K562 (cell line): ENCODE results near the gene SIRT4. TPM values are rescaled to one million over a fixed set of nuclear protein-coding genes. Genes with fewer than 3 reads are reported as not detected.

Experiments used
- ATAC-seq: fragments of 200-7000 bp; cut with Tn5 transposase; 3 replicates; pipeline ENCODE4 v1.9.1; 2020; ENCODE audit warnings: moderate library complexity
- BruUV-seq: library from RNA; stranded (reverse); fragments of 400-500 nt; replicated peaks from 2 replicates; lab custom pipeline; 2021; lab: Mats Ljungman, UMichigan
- CTCF ChIA-PET: fragments of 300-600 bp; formaldehyde crosslinking; extraction: SDS; loops from one replicate; lab custom pipeline; 2021; ENCODE audit warnings: low intra/inter-chr PET ratio; lab: Yijun Ruan, JAX
- POLR2A ChIA-PET: fragments of 300-600, 350-650 bp; sonication (Branson Sonifier 250); formaldehyde crosslinking; extraction: SDS; loops from one replicate; lab custom pipeline; 2021; ENCODE audit warnings: antibody characterized with exemption, inconsistent platforms; lab: Yijun Ruan, JAX
- DNase-seq, 4 experiments: peaks; one replicate each; pipeline versions ENCODE4 v3.0.0 to v3.0.0-alpha.2; 2011 to 2018; ENCODE audit warnings: low spot score in 3 of 4, mixed read lengths in 3 of 4; ENCODE audit errors: extremely low read depth in 1 of 4
- FAIRE-seq: peaks from 2 replicates; lab custom pipeline; 2011; peaks lifted over from hg19 to GRCh38; lab: Jason Lieb, UNC
- H2AFZ ChIP-seq: 2 replicates; pipeline ENCODE4 v1.6.0; 2011; ENCODE audit warnings: low read depth, low read length, control low read depth, inconsistent platforms
- H3K27ac ChIP-seq: fragments of 200-600 bp; 3 replicates; pipeline ENCODE4 v1.8.0; 2011; ENCODE audit warnings: low read depth, mild to moderate bottlenecking, control low read depth, inconsistent platforms, low read length, moderate library complexity, mixed read lengths; ENCODE audit errors: extremely low read depth
- H3K27me3 ChIP-seq, 2 experiments: fragments of 300-600 bp in 1 of 2; 2 replicates in 1 of 2; 3 replicates in 1 of 2; pipeline versions ENCODE4 v1.6.0 to v1.8.0; 2011; ENCODE audit warnings: inconsistent platforms in 2 of 2, low read length in 2 of 2, mild to moderate bottlenecking in 1 of 2, mixed read lengths in 1 of 2, moderate library complexity in 1 of 2; ENCODE audit not compliant: control insufficient read depth in 2 of 2, insufficient read depth in 2 of 2
- H3K36me3 ChIP-seq: fragments of 300-600 bp; 3 replicates; pipeline ENCODE4 v1.8.0; 2011; ENCODE audit warnings: mild to moderate bottlenecking, low read length, inconsistent platforms; ENCODE audit not compliant: control insufficient read depth, insufficient read depth
- H3K4me1 ChIP-seq, 2 experiments: fragments of 200-600 bp in 1 of 2; replicated peaks in 1 of 2; 2 replicates in 1 of 2; 3 replicates in 1 of 2; pipeline versions ENCODE4 v1.5.1 to v1.8.0; 2011; ENCODE audit warnings: inconsistent platforms in 2 of 2, low read length in 2 of 2, mild to moderate bottlenecking in 1 of 2, mixed read lengths in 1 of 2, moderate library complexity in 1 of 2; ENCODE audit not compliant: control insufficient read depth in 2 of 2, insufficient read depth in 2 of 2
- H3K4me2 ChIP-seq: 2 replicates; pipeline ENCODE4 v1.6.1; 2011; ENCODE audit warnings: low read length, control low read depth, inconsistent platforms, mixed read lengths; ENCODE audit not compliant: insufficient read depth
- H3K4me3 ChIP-seq: fragments of 200-600 bp; sonication (generic), shearing (Covaris generic); 2 replicates; pipeline ENCODE4 v1.5.1; 2016; ENCODE audit warnings: control low read depth, inconsistent platforms
- H3K79me2 ChIP-seq: fragments of 200-600 bp; 3 replicates; pipeline ENCODE4 v1.8.0; 2011; ENCODE audit warnings: low read length, inconsistent platforms; ENCODE audit not compliant: control insufficient read depth, insufficient read depth
- H3K9ac ChIP-seq, 2 experiments: 2 replicates each; pipeline versions ENCODE4 v1.6.0 to v1.6.1; 2011; ENCODE audit warnings: low read depth in 2 of 2, low read length in 2 of 2, control low read depth in 1 of 2, inconsistent platforms in 1 of 2, mild to moderate bottlenecking in 1 of 2, mixed read lengths in 1 of 2; ENCODE audit not compliant: insufficient read depth in 1 of 2
- H3K9me1 ChIP-seq: one replicate; pipeline ENCODE4 v1.6.0; 2011; ENCODE audit warnings: inconsistent platforms, mild to moderate bottlenecking, low read length, moderate library complexity; ENCODE audit not compliant: control insufficient read depth, insufficient read depth
- H3K9me3 ChIP-seq: replicated peaks from 2 replicates; pipeline ENCODE4 v1.5.1; 2011; ENCODE audit warnings: low read depth, low read length, inconsistent platforms; ENCODE audit not compliant: control insufficient read depth, insufficient read depth
- H4K20me1 ChIP-seq: replicated peaks from 2 replicates; pipeline ENCODE4 v1.6.1; 2011; ENCODE audit warnings: low read length, inconsistent platforms, mixed read lengths; ENCODE audit not compliant: control insufficient read depth, insufficient read depth
- CREB5 ChIP-seq: fragments of 250-450 bp; sonication (Bioruptor Pico); IDR thresholded peaks from 2 replicates; pipeline ENCODE4 v1.5.0; 2020; ENCODE audit warnings: mild to moderate bottlenecking
- CTCF ChIP-seq, 3 experiments: IDR thresholded peaks in 2 of 3; conservative IDR thresholded peaks in 1 of 3; 2 replicates each; pipeline ENCODE4 v1.5.1; 2011 to 2012; ENCODE audit warnings: low read length in 3 of 3, mild to moderate bottlenecking in 3 of 3, control low read depth in 2 of 3, improper control_type of control experiment in 1 of 3, inconsistent platforms in 1 of 3, low read depth in 1 of 3, mixed read lengths in 1 of 3, moderate library complexity in 1 of 3; ENCODE audit not compliant: insufficient read depth in 2 of 3
- CTCFL ChIP-seq: IDR thresholded peaks from 2 replicates; pipeline ENCODE4 v1.6.1; 2011; ENCODE audit warnings: borderline replicate concordance, low read depth, mild to moderate bottlenecking, moderate library complexity, low read length; ENCODE audit not compliant: insufficient read depth, poor library complexity, severe bottlenecking
- ZNF121 ChIP-seq: sonication (generic); formaldehyde crosslinking; conservative IDR thresholded peaks from 2 replicates; pipeline ENCODE4 v1.8.0; 2022; ENCODE audit warnings: missing genetic modification reagents
- ZNF384 ChIP-seq: IDR thresholded peaks from 2 replicates; pipeline ENCODE4 v1.6.1; 2012; ENCODE audit warnings: low read depth, low read length, improper control_type of control experiment
- ZNF583 ChIP-seq: fragments of 250-450 bp; sonication (Bioruptor Pico); IDR thresholded peaks from 2 replicates; pipeline ENCODE4 v1.4.0; 2020
- WGBS: fragments of 100-300 bp; shearing (Covaris generic); methylation state at CpG from one replicate; pipeline ENCODE4 v1.1.6; 2016; ENCODE audit warnings: low coverage, mixed read lengths; ENCODE audit not compliant: insufficient coverage; ENCODE audit errors: missing lambda C conversion rate; 5-methylcytosine and 5-hydroxymethylcytosine counted together
- in situ Hi-C: fragments of 300-500 bp; cut with MboI; formaldehyde crosslinking; loops from 4 replicates; pipeline ENCODE4 v1.15.0; 2018; ENCODE audit warnings: inconsistent platforms, mixed read lengths
- intact Hi-C: fragments of 100-400 bp; cut with micrococcal nuclease; formaldehyde crosslinking; loops from 2 replicates; pipeline ENCODE4 v1.14.2; 2022
- polyA plus RNA-seq, 8 experiments: library from polyadenylated mRNA; depleted of rRNA in 4 of 8; stranded (reverse) in 5 of 8; unstranded in 3 of 8; fragments of >200 nt; fragmentation: Nextera tagmentation in 2 of 8; fragmentation: Illumina TruSeq in 1 of 8; extraction: Ambion mirVana in 2 of 8; extraction: Trizol in 1 of 8; gene quantifications; 2 replicates each; pipeline versions ENCODE4 v1.2.1 to v1.2.3, GENCODE V29; 2011 to 2014; ENCODE audit warnings: inconsistent platforms in 1 of 8, missing spikeins in 1 of 8
- total RNA-seq, 7 experiments: library from RNA; depleted of rRNA in 6 of 7; stranded (reverse); fragments of >200 nt in 6 of 7; fragmentation: Illumina TruSeq in 2 of 7; extraction: Trizol in 2 of 7; gene quantifications; 2 replicates each; pipeline versions ENCODE4 v1.2.1 to v1.2.3, GENCODE V29; 2011 to 2021; ENCODE audit warnings: low replicate concordance in 1 of 7
- TF ChIP-seq, protein P1 (sequence below): fragments of 250-450 bp; sonication (Bioruptor Pico); IDR thresholded peaks from 2 replicates; pipeline ENCODE4 v1.8.0; 2021; ENCODE audit warnings: moderate library complexity, mild to moderate bottlenecking, inconsistent platforms

SIRT4 gene
- total and polyA plus RNA-seq, 9 of the 15 experiments (the other 6 are each of a cell fraction or from before 2014, with no cell fraction given) = 0.86 to 5.2 (median 2.4) TPM

GRCh38 chr12:120346681-120347080, 44.6 kb downstream of the SIRT4 start:
- no peaks in the 10 kb centered on the region; the same call in 1 of the 2 replicates for H4K20me1 ChIP-seq
- no peaks in the 10 kb centered on the region for H3K79me2 ChIP-seq
- no peaks in the 10 kb centered on the region for H3K36me3 ChIP-seq
- DNase-seq (peak in 1 of 4 experiments; percentile 46), FAIRE-seq (no peak), ATAC-seq (peak; percentile 63)
- no TSS peak for BruUV-seq
- peaks cover 0 to 13% of the 10 kb centered on the region in 2 experiments; a peak in 1 of 5 replicates for H3K4me1 ChIP-seq
- H2AFZ ChIP-seq = no peak overlapping the region
- ChIA-PET CTCF (interaction anchor here (0.7 kb wide), 1 partner anchor 361 kb away, joined by 3 read pairs; no protein-coding TSS in a partner anchor), POLR2A (interaction anchor here (0.7 kb wide), 1 partner anchor 308 kb away, joined by 3 read pairs; no protein-coding TSS in a partner anchor)
- no peaks in the 10 kb centered on the region for H3K9me1 ChIP-seq
- no peaks in the 10 kb centered on the region for H3K9me3 ChIP-seq
- H3K4me3 ChIP-seq = no peak overlapping the region
- H3K27me3 ChIP-seq = peaks cover 18 to 45% of the 10 kb centered on the region in 2 experiments; a peak in 4 of 5 replicates
- H3K4me2 ChIP-seq = no peak overlapping the region
- H3K9ac ChIP-seq = no peak overlapping the region
- H3K27ac ChIP-seq = no peak overlapping the region
- 8% methylated on average over 6 of the region's 7 CpGs for WGBS
- in situ Hi-C loops = loop anchor here (25.0 kb wide), 1 partner anchor 316 kb away; no protein-coding TSS in a partner anchor
- TF ChIP-seq CREB5 (no peak), ZNF384 (0 out of 2 replicates have a peak, but pooled peaks have one; percentile 31), CTCFL (peak; percentile 35), CTCF (IDR thresholded peaks at IDR 0.05 in 2 of 3, conservative IDR thresholded peaks at IDR 0.05 in 1 of 3; ENCODE audit: insufficient read depth in 2 of 3, low read depth in 1 of 3, low read length in 3 of 3) (peak; percentile 30 to 70 (median 35); a peak in 4 of 6 replicates), ZNF121 (CRISPR knock-in tag) (0 out of 2 replicates have a peak, but pooled peaks have one; percentile 19), ZNF583 (no peak)
- TF ChIP-seq, protein P1, sequence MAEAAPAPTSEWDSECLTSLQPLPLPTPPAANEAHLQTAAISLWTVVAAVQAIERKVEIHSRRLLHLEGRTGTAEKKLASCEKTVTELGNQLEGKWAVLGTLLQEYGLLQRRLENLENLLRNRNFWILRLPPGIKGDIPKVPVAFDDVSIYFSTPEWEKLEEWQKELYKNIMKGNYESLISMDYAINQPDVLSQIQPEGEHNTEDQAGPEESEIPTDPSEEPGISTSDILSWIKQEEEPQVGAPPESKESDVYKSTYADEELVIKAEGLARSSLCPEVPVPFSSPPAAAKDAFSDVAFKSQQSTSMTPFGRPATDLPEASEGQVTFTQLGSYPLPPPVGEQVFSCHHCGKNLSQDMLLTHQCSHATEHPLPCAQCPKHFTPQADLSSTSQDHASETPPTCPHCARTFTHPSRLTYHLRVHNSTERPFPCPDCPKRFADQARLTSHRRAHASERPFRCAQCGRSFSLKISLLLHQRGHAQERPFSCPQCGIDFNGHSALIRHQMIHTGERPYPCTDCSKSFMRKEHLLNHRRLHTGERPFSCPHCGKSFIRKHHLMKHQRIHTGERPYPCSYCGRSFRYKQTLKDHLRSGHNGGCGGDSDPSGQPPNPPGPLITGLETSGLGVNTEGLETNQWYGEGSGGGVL (CRISPR knock-in tag) = no peak
- intact Hi-C loops = no loop called here
